WI38 (cell line): ENCODE results near the gene EXTL1.

ENCODE experiments used
- H3K4me3 ChIP-seq: 2 replicates; pipeline ENCODE4 v1.5.1; 2011; ENCODE audit warnings: low read depth, mild to moderate bottlenecking, control low read depth, low read length
- TF ChIP-seq, protein P1 (sequence below): IDR thresholded peaks from 2 replicates; pipeline ENCODE4 v1.5.1; 2012; ENCODE audit warnings: low read depth, mild to moderate bottlenecking, control low read depth, low read length

Gene EXTL1

DNA sequence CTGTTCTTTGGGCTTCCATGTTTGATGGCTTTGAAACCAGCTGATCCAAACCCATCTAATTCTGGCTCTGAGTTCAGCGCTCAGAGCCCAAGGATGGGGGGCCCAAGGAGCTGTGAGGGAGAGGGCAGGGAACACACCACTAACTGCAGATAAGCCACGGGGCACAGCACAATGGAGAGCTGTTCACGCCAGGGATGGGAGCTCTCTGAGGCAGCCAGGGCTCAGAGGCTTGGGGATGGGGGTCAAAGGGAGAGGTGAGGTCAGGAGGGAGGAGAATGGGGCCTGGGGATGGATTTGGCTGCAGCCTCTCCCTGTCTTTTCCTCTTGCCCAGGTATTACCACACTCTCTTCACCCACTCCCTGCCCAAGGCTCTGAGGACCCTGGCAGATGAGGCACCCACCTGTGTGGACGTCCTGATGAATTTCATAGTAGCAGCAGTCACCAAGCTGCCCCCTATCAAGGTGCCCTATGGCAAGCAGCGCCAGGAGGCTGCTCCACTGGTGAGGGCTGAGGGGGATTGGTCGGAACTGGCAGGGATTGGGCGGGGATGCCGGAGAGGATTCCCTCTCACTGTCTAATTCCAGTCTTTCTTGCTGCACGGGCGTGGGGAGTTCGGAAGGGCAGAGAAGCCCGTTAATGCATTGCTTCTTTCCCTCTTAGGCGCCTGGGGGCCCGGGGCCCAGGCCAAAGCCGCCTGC, 13.1 kb downstream of the EXTL1 start:
- TF ChIP-seq, protein P1, sequence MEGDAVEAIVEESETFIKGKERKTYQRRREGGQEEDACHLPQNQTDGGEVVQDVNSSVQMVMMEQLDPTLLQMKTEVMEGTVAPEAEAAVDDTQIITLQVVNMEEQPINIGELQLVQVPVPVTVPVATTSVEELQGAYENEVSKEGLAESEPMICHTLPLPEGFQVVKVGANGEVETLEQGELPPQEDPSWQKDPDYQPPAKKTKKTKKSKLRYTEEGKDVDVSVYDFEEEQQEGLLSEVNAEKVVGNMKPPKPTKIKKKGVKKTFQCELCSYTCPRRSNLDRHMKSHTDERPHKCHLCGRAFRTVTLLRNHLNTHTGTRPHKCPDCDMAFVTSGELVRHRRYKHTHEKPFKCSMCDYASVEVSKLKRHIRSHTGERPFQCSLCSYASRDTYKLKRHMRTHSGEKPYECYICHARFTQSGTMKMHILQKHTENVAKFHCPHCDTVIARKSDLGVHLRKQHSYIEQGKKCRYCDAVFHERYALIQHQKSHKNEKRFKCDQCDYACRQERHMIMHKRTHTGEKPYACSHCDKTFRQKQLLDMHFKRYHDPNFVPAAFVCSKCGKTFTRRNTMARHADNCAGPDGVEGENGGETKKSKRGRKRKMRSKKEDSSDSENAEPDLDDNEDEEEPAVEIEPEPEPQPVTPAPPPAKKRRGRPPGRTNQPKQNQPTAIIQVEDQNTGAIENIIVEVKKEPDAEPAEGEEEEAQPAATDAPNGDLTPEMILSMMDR: no peak

DNA sequence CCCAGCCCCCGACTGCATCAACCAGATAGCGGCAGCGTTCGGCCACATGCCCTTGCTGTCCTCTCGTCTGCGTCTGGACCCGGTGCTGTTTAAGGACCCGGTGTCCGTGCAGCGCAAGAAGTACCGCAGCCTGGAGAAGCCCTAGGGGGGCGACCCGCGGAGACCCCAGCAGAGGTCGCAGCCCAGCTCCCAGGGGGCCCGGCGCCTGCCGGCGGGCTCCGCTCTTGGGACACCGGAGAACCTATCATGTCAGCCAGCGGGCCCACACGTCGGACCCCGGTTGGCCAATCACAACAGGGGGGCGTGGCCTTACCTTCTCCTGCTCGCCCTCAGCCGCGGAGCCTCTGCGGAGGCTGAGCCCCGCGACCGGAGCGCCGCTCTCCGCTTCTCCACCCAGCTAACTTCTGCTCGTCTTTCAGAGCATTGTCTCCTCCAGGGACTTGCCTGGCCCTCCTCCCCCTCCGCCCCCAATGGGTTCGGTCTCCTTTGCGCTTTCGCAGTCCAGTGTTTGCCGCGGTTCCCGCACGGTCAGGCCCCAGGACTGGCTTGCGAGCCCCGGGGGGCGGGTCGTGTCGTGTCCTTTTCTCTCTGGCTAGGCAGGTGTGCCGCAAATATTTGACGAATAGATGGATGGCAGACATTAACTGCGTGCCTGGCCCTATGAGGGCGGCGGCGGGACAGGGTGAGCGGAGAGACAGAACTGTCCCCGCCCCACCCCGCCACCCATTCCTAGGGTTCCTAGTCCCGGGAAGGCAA, 13.8 kb downstream of the EXTL1 start:
- TF ChIP-seq, protein P1: no peak
- H3K4me3 ChIP-seq: peak overlapping the region; percentile 87

More for the DNA sequence above, 13.1 kb downstream of the EXTL1 start:
- H3K4me3 ChIP-seq: peak overlapping the region; percentile 87

DNA sequence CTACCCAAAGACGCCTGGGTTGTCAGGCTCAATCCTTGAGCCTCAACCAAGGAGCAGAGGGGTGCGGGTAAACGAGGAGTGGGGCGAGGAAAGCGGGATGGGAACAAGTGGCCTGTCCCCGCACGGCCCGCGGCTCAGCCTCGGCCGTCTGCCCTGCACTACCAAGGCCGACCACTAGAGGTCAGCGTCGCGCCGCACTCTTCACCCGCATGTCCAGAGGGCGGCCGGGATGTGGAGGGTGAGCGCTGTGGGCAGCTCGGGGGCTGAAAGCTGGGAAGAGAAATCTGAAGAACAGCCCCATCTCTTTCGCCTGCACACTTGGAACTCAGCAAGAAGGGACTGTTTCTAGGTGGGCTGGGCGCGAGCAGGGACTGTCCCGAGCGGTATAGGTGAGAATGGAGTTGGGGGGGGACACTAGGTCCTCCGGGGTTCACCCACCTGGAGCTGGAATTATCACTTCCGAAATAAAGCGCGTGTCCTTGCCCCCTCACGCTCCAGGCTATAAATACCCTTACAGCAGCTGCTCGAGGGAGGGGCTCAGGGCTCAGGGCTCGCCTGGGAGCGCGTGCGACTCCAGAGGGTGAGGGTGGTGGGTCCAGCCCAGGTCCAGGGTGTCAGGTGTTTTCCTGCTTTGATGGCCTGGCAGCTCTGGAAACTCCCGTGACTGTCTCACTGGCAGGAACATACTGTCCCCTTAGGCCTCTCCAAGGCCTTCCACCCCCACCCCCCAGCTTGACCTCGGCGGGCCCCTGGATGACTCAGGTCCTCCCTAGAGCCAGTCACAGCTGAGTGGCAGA, 14.6 kb downstream of the EXTL1 start:
- peak overlapping the region; percentile 87 for H3K4me3 ChIP-seq
- TF ChIP-seq, protein P1: peak; percentile 96

DNA sequence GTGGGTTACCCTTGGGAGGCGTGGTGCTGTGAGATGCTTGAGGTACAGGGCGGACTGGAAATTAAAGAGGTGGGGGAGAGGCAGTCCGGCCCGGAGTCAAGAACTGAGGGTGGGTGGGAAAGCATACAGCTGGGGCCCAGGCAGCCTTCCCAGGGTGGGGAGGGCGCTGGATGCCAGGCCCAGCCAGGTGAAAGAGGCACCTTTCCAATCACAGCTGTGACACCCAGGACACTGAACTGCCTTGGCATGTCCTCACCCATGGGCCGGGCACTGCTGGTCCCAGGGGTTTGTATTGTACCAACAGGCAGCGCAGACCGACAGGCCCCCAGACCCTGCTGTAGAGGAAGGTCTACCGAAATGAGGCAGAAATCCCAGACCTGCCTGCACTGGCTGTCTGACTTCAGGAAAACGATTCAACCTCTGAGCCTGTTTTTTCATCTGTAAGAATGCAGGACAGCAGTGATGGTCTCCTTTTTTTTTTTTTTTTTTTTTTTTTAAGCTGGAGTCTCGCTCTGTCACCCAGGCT, 15.2 kb downstream of the EXTL1 start:
- TF ChIP-seq, protein P1: no peak
- H3K4me3 ChIP-seq: no peak overlapping the region

DNA sequence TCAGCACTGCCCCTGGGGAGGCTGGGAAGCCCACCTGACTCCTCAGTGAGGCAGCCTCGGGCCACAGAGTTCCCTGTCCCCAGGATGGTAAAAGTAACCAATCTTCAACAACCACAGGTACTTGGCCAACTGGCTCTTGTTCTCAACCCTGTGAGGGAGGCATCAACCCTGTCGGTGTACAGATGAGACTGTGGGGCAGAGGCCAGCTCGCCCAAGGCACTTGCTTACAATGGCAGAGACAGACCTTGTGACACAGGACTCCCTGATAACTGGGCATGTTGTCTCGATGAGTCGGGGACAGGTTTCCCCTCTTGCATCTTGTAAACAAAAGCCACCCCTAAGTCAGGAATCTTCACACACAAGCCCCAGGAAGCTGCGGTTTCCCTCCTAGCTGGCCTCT, 16.3 kb downstream of the EXTL1 start:
- TF ChIP-seq, protein P1: no peak
- no peak overlapping the region for H3K4me3 ChIP-seq

DNA sequence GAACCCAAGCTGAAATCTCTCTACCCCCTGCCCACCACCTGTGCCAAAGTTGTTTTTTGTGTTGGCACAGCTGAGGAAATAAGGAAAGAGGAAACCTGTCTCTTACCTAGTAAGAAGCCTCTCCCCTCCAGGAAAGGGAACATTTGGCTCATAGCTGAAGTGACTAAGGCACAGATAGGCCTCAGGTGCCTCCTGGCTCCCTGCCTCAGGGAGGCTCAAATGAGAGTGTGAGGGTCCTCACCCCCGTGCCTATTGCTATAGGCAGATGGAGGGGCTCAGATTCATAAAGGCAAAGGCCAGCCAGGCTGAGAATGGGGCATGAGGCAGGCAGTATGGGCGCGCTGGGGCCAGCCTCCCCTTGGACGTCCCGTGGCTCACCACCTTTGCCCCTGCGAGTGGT, 16.9 kb downstream of the EXTL1 start:
- H3K4me3 ChIP-seq: no peak overlapping the region
- TF ChIP-seq, protein P1: no peak
